ENCODE results near the gene LILRA2.
"Not testable (repeated sequence)": the region's sequence is repeated elsewhere in the genome, so short reads cannot be mapped to it uniquely, and the experiment has no call there.

The LILRA2 gene

DNA sequence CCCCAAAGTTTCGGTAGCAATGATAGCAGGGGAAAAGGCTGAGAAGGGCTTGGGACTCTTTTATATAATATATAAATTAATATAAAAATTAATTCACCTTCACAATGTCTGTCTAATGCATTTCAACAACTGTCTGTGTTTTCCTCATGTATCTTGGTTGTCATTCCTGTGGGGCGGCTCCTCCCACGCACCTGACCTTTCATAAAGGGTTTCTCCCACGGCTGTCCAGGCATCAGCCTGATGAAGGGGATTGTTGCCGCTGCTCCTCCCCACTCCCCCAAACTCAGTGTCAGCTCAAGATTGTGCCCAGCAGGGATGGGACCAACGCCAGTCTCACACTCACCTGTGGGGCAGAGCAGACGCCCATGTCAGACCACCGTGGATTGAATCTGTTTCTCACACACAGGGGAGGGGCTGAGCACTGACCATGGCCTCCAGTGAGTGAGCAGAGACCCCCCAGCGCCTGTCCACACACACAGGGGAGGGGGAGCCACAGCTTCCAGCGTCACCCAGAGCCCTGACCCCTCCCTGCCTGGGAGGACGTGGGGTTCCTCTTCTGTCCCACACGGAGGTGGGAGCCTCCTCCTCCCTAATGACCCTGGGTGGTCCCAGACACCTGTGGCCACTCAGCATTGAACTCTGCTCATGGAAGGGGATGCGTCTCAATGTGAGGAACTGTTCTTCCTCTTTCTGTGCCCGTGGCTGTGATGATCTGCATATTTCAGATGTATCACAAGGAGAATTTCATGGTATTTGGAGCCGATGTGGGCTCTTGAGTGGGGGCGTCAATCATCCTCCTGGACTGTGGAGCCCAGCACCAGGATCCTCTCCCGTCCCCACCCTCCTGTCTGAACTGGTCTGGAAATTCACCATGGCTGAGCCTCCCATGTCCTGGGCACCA, 1.6 kb upstream of the LILRA2 start:
- H3K27me3 ChIP-seq (ENCODE audit: control insufficient read depth in 1 of 2, insufficient read depth in 2 of 2, low read length in 2 of 2); H3K9me3 ChIP-seq (ENCODE audit: low read length); H3K36me3 ChIP-seq (ENCODE audit: insufficient read depth, low read length); H3K4me3 ChIP-seq (ENCODE audit: low read depth in 1 of 2, low read length in 2 of 2); H3K4me1 ChIP-seq (ENCODE audit: insufficient read depth, low read length); H3K9ac ChIP-seq (ENCODE audit: low read length); H3K27ac ChIP-seq (ENCODE audit: low read depth, low read length): not testable (repeated sequence)

DNA sequence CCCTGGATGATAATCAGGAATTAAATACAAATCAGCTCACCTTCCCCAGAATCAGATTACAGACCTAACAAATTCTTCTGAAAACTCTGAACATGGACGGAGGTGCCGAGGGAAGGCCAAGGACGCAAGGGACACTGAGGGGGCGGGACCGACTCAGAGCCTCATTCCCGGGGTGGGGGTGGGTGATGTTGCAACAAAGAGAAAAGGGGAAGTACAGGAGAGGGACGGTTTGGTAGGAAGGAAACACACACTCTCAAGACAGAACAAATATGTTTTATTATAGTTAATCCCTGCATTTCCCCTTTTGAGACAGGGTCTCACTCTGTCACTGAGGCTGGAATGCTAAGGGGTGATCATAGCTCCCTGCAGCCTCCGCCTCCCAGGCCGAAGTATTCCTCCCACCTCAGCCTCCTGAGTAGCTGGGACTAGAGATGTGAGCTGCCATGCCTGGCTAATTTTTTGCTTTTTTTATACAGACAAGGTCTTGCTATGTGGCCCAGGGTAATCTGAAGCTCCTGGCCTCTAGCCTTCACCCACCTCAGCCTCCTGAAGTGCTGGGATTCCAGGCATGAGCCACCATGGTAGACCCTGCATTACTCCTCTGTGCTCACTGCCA, 786 bp upstream of the LILRA2 start:
- no peak overlapping the region for H3K4me3 ChIP-seq (ENCODE audit: low read depth in 1 of 2, low read length in 2 of 2)
- H3K36me3 ChIP-seq (ENCODE audit: insufficient read depth, low read length) = no peaks in the 10 kb centered on the region
- no peaks in the 10 kb centered on the region for H3K4me1 ChIP-seq (ENCODE audit: insufficient read depth, low read length)
- no peak overlapping the region for H3K27ac ChIP-seq (ENCODE audit: low read depth, low read length)
- H3K9ac ChIP-seq (ENCODE audit: low read length) = no peak overlapping the region
- H3K9me3 ChIP-seq (ENCODE audit: low read length) = no peaks in the 10 kb centered on the region
- no peaks in the 10 kb centered on the region for H3K27me3 ChIP-seq (ENCODE audit: control insufficient read depth in 1 of 2, insufficient read depth in 2 of 2, low read length in 2 of 2)

GRCh38 chr19:54574051-54574450, 461 bp downstream of the LILRA2 start:
- Histone ChIP-seq H3K9ac (ENCODE audit: low read length) (no peak overlapping the region), H3K27ac (ENCODE audit: low read depth, low read length) (no peak overlapping the region), H3K4me1 (ENCODE audit: insufficient read depth, low read length) (no peaks in the 10 kb centered on the region), H3K9me3 (ENCODE audit: low read length) (no peaks in the 10 kb centered on the region), H3K27me3 (ENCODE audit: control insufficient read depth in 1 of 2, insufficient read depth in 2 of 2, low read length in 2 of 2) (no peaks in the 10 kb centered on the region), H3K4me3 (ENCODE audit: low read depth in 1 of 2, low read length in 2 of 2) (no peak overlapping the region), H3K36me3 (ENCODE audit: insufficient read depth, low read length) (no peaks in the 10 kb centered on the region)

DNA sequence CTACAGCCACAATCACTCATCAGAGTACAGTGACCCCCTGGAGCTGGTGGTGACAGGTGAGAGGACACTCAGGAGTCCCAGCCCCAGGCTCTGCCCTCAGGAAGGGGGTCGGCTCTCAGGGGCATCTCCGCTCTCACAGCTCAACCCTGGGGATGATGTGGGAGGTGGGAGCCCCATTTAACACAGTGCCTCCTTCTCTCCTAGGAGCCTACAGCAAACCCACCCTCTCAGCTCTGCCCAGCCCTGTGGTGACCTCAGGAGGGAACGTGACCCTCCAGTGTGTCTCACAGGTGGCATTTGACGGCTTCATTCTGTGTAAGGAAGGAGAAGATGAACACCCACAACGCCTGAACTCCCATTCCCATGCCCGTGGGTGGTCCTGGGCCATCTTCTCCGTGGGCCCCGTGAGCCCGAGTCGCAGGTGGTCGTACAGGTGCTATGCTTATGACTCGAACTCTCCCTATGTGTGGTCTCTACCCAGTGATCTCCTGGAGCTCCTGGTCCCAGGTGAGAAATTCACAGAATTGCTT, 1.0 kb downstream of the LILRA2 start:
- no peak overlapping the region for H3K9ac ChIP-seq (ENCODE audit: low read length)

DNA sequence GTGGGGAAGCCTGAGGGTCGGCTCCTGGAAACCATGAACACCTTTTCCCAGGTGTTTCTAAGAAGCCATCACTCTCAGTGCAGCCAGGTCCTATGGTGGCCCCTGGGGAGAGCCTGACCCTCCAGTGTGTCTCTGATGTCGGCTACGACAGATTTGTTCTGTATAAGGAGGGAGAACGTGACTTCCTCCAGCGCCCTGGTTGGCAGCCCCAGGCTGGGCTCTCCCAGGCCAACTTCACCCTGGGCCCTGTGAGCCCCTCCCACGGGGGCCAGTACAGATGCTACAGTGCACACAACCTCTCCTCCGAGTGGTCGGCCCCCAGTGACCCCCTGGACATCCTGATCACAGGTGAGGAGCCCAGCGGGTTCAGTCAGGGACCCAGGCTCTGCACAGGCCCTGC, 1.6 kb downstream of the LILRA2 start:
- H3K36me3 ChIP-seq (ENCODE audit: insufficient read depth, low read length); H3K27me3 ChIP-seq (ENCODE audit: control insufficient read depth in 1 of 2, insufficient read depth in 2 of 2, low read length in 2 of 2); H3K27ac ChIP-seq (ENCODE audit: low read depth, low read length); H3K4me1 ChIP-seq (ENCODE audit: insufficient read depth, low read length); H3K9me3 ChIP-seq (ENCODE audit: low read length); H3K9ac ChIP-seq (ENCODE audit: low read length); H3K4me3 ChIP-seq (ENCODE audit: low read depth in 1 of 2, low read length in 2 of 2): not testable (repeated sequence)

More for the DNA sequence above, 1.0 kb downstream of the LILRA2 start:
- Histone ChIP-seq H3K27ac (ENCODE audit: low read depth, low read length) (no peak overlapping the region), H3K9me3 (ENCODE audit: low read length) (no peaks in the 10 kb centered on the region), H3K4me3 (ENCODE audit: low read depth in 1 of 2, low read length in 2 of 2) (no peak overlapping the region), H3K4me1 (ENCODE audit: insufficient read depth, low read length) (no peaks in the 10 kb centered on the region), H3K36me3 (ENCODE audit: insufficient read depth, low read length) (no peaks in the 10 kb centered on the region), H3K27me3 (ENCODE audit: control insufficient read depth in 1 of 2, insufficient read depth in 2 of 2, low read length in 2 of 2) (no peaks in the 10 kb centered on the region)

GRCh38 chr19:54576411-54576976, 2.9 kb downstream of the LILRA2 start:
- Histone ChIP-seq H3K27ac (ENCODE audit: low read depth, low read length) (no peak overlapping the region), H3K9me3 (ENCODE audit: low read length) (no peaks in the 10 kb centered on the region), H3K4me1 (ENCODE audit: insufficient read depth, low read length) (no peaks in the 10 kb centered on the region)

DNA sequence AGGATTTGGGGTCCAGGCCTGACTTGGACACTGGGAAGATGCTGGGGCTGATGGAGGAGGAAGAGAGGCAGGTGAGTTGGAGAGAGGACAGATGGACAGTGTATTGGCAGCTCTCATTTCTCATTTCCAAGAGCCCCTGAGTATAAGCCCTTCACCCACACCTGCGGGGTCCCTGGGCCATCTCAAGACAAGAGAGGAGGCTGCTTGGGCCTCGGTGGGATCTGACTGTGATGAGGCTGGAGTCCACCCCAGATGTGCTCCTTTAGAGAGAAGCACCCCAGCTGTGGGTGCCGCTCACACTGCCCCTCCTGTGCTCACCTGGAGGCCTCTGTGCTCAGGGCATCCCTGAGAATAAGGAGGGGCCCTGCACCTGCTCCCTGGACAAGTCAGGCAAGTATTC, 3.7 kb downstream of the LILRA2 start:
- H3K9ac ChIP-seq (ENCODE audit: low read length) = no peak overlapping the region
- no peak overlapping the region for H3K27ac ChIP-seq (ENCODE audit: low read depth, low read length)
- no peak overlapping the region for H3K4me3 ChIP-seq (ENCODE audit: low read depth in 1 of 2, low read length in 2 of 2)
- H3K9me3 ChIP-seq (ENCODE audit: low read length) = no peaks in the 10 kb centered on the region
- H3K36me3 ChIP-seq (ENCODE audit: insufficient read depth, low read length) = no peaks in the 10 kb centered on the region
- no peaks in the 10 kb centered on the region for H3K27me3 ChIP-seq (ENCODE audit: control insufficient read depth in 1 of 2, insufficient read depth in 2 of 2, low read length in 2 of 2)
- H3K4me1 ChIP-seq (ENCODE audit: insufficient read depth, low read length) = no peaks in the 10 kb centered on the region

More at GRCh38 chr19:54576411-54576976, 2.9 kb downstream of the LILRA2 start:
- no peak overlapping the region for H3K9ac ChIP-seq (ENCODE audit: low read length)
- no peaks in the 10 kb centered on the region for H3K27me3 ChIP-seq (ENCODE audit: control insufficient read depth in 1 of 2, insufficient read depth in 2 of 2, low read length in 2 of 2)
- H3K4me3 ChIP-seq (ENCODE audit: low read depth in 1 of 2, low read length in 2 of 2) = no peak overlapping the region
- H3K36me3 ChIP-seq (ENCODE audit: insufficient read depth, low read length) = no peaks in the 10 kb centered on the region

GRCh38 chr19:54578268-54578667, 4.7 kb downstream of the LILRA2 start:
- not testable (repeated sequence) for H3K36me3 ChIP-seq (ENCODE audit: insufficient read depth, low read length); H3K4me1 ChIP-seq (ENCODE audit: insufficient read depth, low read length); H3K9ac ChIP-seq (ENCODE audit: low read length); H3K27ac ChIP-seq (ENCODE audit: low read depth, low read length); H3K27me3 ChIP-seq (ENCODE audit: control insufficient read depth in 1 of 2, insufficient read depth in 2 of 2, low read length in 2 of 2); H3K4me3 ChIP-seq (ENCODE audit: low read depth in 1 of 2, low read length in 2 of 2); H3K9me3 ChIP-seq (ENCODE audit: low read length)

DNA sequence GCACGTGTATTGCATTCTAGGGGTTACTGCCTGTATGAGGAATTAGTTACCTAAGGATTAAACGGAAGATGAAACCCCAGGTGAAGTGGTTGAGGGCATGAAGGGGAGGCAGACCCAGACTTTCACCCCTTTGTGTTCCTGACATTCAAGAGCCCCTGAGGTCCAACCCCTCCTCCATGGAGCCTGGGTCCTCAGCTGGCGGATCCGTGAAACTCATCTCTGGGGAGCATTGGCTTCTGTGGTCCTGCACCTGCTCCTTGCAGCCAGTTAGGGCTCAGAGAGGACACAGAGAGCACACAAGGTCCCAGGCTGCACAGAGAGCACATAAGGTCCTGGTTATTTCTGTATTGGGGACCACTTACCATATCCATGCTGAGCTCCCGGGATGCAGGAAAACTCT, 12.8 kb downstream of the LILRA2 start:
- Histone ChIP-seq H3K9ac (ENCODE audit: low read length) (no peak overlapping the region), H3K27ac (ENCODE audit: low read depth, low read length) (no peak overlapping the region), H3K36me3 (ENCODE audit: insufficient read depth, low read length) (no peaks in the 10 kb centered on the region), H3K27me3 (ENCODE audit: control insufficient read depth in 1 of 2, insufficient read depth in 2 of 2, low read length in 2 of 2) (no peaks in the 10 kb centered on the region), H3K4me3 (ENCODE audit: low read depth in 1 of 2, low read length in 2 of 2) (no peak overlapping the region), H3K9me3 (ENCODE audit: low read length) (no peaks in the 10 kb centered on the region), H3K4me1 (ENCODE audit: insufficient read depth, low read length) (no peaks in the 10 kb centered on the region)

GRCh38 chr19:54587026-54587425, 13.4 kb downstream of the LILRA2 start:
- Histone ChIP-seq H3K4me3 (ENCODE audit: low read depth in 1 of 2, low read length in 2 of 2) (no peak overlapping the region), H3K36me3 (ENCODE audit: insufficient read depth, low read length) (no peaks in the 10 kb centered on the region), H3K27me3 (ENCODE audit: control insufficient read depth in 1 of 2, insufficient read depth in 2 of 2, low read length in 2 of 2) (no peaks in the 10 kb centered on the region), H3K27ac (ENCODE audit: low read depth, low read length) (no peak overlapping the region), H3K4me1 (ENCODE audit: insufficient read depth, low read length) (no peaks in the 10 kb centered on the region), H3K9me3 (ENCODE audit: low read length) (no peaks in the 10 kb centered on the region), H3K9ac (ENCODE audit: low read length) (no peak overlapping the region)

- not testable (repeated sequence) for H3K4me3 ChIP-seq (ENCODE audit: low read depth in 1 of 2, low read length in 2 of 2); H3K27ac ChIP-seq (ENCODE audit: low read depth, low read length); H3K27me3 ChIP-seq (ENCODE audit: control insufficient read depth in 1 of 2, insufficient read depth in 2 of 2, low read length in 2 of 2); H3K4me1 ChIP-seq (ENCODE audit: insufficient read depth, low read length); H3K9me3 ChIP-seq (ENCODE audit: low read length); H3K36me3 ChIP-seq (ENCODE audit: insufficient read depth, low read length); H3K9ac ChIP-seq (ENCODE audit: low read length)
Measured at GRCh38 chr19:54593445-54593844, 19.9 kb downstream of the LILRA2 start, which contains the start of gene LILRA1. Gene LILRA1, plus strand, starts transcription at chr19:54593632. Its CDS starts 613 bp downstream, at chr19:54594245.
